Activated naive CD8-positive, alpha-beta T cell treated with anti-CD3 and anti-CD28 coated beads, Interleukin-2, amount 10 ng/mL, durations not matched to agents 7 days and 5 days (primary cell): ENCODE measurements around the gene PDIK1L. TPM values are rescaled to one million over a fixed set of nuclear protein-coding genes. Genes with fewer than 3 reads are reported as not detected.
"Not testable (repeated sequence)": the region's sequence is repeated elsewhere in the genome, so short reads cannot be mapped to it uniquely, and the experiment has no call there.

ENCODE experiments used
- ATAC-seq: fragments of 150-1000 bp; cut with Tn5 transposase; one replicate; pipeline ENCODE4 v1.10.0; 2021; ENCODE audit warnings: low read depth, moderate library complexity
- POLR2A ChIA-PET: fragments of 350-600 bp; sonication (Branson Sonifier 250); formaldehyde crosslinking; loops from one replicate; lab custom pipeline; 2021; ENCODE audit warnings: antibody characterized with exemption; lab: Charles Lee
- DNase-seq: peaks from one replicate; pipeline ENCODE4 v3.0.0; 2021
- H3K27ac Mint-ChIP-seq: one replicate; pipeline ENCODE4 v1.8.0; 2022; ENCODE audit warnings: mild to moderate bottlenecking, mixed read lengths
- H3K27me3 Mint-ChIP-seq: one replicate; pipeline ENCODE4 v1.8.0; 2022; ENCODE audit warnings: mild to moderate bottlenecking, moderate library complexity, mixed read lengths
- H3K36me3 Mint-ChIP-seq: one replicate; pipeline ENCODE4 v1.8.0; 2021; ENCODE audit warnings: mild to moderate bottlenecking, mixed read lengths
- H3K4me1 Mint-ChIP-seq: one replicate; pipeline ENCODE4 v1.8.0; 2021; ENCODE audit warnings: mixed read lengths
- H3K4me3 Mint-ChIP-seq: one replicate; pipeline ENCODE4 v1.8.0; 2022; ENCODE audit warnings: mild to moderate bottlenecking, moderate library complexity, mixed read lengths
- H3K9me3 Mint-ChIP-seq: one replicate; pipeline ENCODE4 v1.8.0; 2021; ENCODE audit warnings: mixed read lengths
- total RNA-seq, 2 experiments: library from RNA; stranded (reverse); gene quantifications; one replicate each; pipeline ENCODE4 v1.2.3, GENCODE V29; 2021

PDIK1L gene
- total RNA-seq, 2 experiments from 2014 or later, result 21.2 to 22.1 TPM

DNA sequence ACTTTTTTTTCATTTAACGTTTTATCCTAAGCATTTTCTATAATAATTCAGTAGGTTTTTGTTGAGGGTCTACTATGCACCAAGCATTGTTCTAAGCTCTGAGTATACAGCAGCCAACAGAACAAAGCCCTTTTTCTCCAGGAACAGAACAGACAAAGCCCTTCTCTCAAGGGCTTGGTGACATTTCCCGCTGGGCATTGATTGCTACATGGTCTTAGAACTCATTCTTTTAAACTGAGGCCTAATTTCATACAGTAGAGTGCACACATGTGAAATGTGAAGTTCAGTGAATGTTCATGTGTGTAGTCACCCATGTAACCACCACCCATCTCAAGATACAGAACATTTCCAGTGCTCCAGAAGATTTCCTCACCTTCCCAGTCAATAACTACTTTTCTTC lies 15.2 kb upstream of the PDIK1L start:
- ATAC-seq, result no peak
- Mint-ChIP-seq H3K36me3 (no peaks in the 10 kb centered on the region), H3K9me3 (no peaks in the 10 kb centered on the region), H3K27me3 (peaks cover 40% of the 10 kb centered on the region), H3K27ac (no peak overlapping the region), H3K4me1 (peaks cover 5% of the 10 kb centered on the region), H3K4me3 (no peak overlapping the region)
- DNase-seq, result no peak
- POLR2A ChIA-PET, result interaction anchor here (0.6 kb wide), 1 partner anchor 248 kb away, joined by 5 read pairs; no protein-coding TSS in a partner anchor

GRCh38 chr1:26097696-26098095 lies 13.9 kb upstream of the PDIK1L start:
- H3K4me1 Mint-ChIP-seq, result peaks cover 5% of the 10 kb centered on the region
- H3K36me3 Mint-ChIP-seq, result no peaks in the 10 kb centered on the region
- POLR2A ChIA-PET, result interaction anchor here (0.6 kb wide), 1 partner anchor 213 kb away, joined by 3 read pairs; no protein-coding TSS in a partner anchor
- DNase-seq (no peak), ATAC-seq (no peak)
- no peak overlapping the region for H3K27ac Mint-ChIP-seq
- no peaks in the 10 kb centered on the region for H3K9me3 Mint-ChIP-seq
- H3K27me3 Mint-ChIP-seq, result peaks cover 31% of the 10 kb centered on the region
- H3K4me3 Mint-ChIP-seq, result no peak overlapping the region

DNA sequence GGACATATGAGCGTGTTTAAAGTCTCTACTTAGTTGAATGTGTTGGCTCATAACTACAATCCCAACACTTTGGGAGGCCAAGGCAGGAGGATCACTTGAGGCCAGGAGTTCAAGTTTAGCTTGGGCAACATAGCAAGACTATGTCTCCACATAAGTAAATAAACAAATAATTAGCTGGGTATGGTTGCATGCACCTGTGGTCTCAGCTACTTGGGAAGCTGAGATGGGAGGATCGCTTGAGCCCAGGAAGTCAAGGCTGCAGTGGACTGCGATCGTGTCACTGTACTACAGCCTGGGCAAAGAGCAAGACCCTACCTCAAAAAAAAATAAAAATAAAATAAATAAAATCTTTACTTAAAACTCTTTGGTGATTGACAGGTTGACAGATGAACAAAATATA lies 13.0 kb upstream of the PDIK1L start:
- POLR2A ChIA-PET, result no interaction called here
- Mint-ChIP-seq H3K36me3 (no peaks in the 10 kb centered on the region), H3K9me3 (no peaks in the 10 kb centered on the region), H3K27me3 (peaks cover 30% of the 10 kb centered on the region), H3K4me3 (no peak overlapping the region), H3K4me1 (peaks cover 5% of the 10 kb centered on the region), H3K27ac (no peak overlapping the region)
- ATAC-seq (no peak), DNase-seq (no peak)

DNA sequence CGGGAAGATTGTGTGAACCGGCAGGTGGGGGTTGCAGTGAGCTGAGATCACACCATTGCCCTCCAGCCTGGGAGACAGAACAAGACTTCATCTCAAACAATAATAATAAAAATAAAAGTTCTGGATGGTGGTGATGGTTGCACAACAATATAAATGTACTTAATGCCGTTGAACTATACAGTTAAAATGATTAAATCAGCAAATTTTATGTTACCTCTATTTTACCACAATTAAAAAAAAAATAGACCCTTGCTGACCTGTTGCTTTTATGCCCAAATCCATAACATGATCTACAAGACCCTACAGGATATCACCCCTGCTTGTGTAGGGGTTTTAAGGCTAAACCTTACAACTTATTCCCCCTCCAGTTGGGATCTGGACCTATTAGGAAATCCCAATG lies 11.8 kb upstream of the PDIK1L start:
- DNase-seq (no peak), ATAC-seq (no peak)
- no peaks in the 10 kb centered on the region for H3K36me3 Mint-ChIP-seq
- H3K4me1 Mint-ChIP-seq, result peaks cover 8% of the 10 kb centered on the region
- POLR2A ChIA-PET, result interaction anchor here (0.5 kb wide), 1 partner anchor 30 kb away, joined by 4 read pairs; no protein-coding TSS in a partner anchor
- peaks cover 29% of the 10 kb centered on the region for H3K27me3 Mint-ChIP-seq
- no peak overlapping the region for H3K27ac Mint-ChIP-seq
- no peaks in the 10 kb centered on the region for H3K9me3 Mint-ChIP-seq
- H3K4me3 Mint-ChIP-seq, result no peak overlapping the region

DNA sequence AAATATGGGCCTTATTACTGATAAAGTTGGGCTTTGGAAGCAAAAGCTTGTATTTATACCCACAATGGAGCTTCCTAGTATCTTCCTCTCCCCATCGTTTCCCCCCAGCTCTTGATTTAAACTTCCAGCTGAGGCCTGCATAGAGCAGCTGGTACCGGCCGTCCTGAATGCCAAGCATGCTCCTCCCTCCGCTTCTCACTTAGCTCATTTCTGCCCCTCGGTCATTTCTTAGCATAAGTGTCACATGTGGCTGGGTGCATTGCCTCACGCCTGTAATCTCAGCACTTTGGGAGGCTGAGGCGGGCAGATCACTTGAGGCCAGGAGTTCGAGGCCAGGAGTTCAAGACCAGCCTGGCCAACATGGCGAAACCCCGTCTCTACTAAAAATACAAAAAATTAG lies 11.4 kb upstream of the PDIK1L start:
- not testable (repeated sequence) for H3K4me3 Mint-ChIP-seq, H3K9me3 Mint-ChIP-seq, DNase-seq, H3K36me3 Mint-ChIP-seq, H3K27ac Mint-ChIP-seq, ATAC-seq
- H3K4me1 Mint-ChIP-seq, result peaks cover 12% of the 10 kb centered on the region
- POLR2A ChIA-PET, result interaction anchor here (0.5 kb wide), 1 partner anchor 30 kb away, joined by 4 read pairs; no protein-coding TSS in a partner anchor
- peaks cover 29% of the 10 kb centered on the region for H3K27me3 Mint-ChIP-seq

DNA sequence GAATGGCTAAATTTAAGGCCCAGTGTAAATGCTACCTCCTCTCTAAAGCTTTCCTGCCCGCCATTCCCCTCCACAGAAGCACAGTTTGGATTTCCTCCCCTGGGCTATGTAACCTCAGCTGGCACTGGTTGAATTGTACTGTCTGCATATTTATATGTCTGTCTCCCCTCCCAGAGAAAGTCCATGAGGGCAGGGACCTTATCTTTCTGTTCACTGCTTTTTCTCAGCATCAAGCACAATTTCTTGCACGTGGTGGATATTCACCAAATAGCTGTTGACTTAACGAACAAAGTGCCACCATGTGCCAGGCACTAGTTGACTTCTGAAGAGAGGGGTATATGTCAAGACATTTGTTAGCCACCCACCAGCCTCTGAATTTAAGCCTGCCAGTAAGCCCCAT lies 9.5 kb upstream of the PDIK1L start:
- DNase-seq (no peak), ATAC-seq (no peak)
- Mint-ChIP-seq H3K27ac (no peak overlapping the region), H3K9me3 (no peaks in the 10 kb centered on the region), H3K36me3 (no peaks in the 10 kb centered on the region), H3K4me1 (peaks cover 13% of the 10 kb centered on the region), H3K27me3 (peaks cover 21% of the 10 kb centered on the region), H3K4me3 (no peak overlapping the region)
- POLR2A ChIA-PET, result interaction anchor here (0.7 kb wide), 1 partner anchor 43 kb away, joined by 3 read pairs; no protein-coding TSS in a partner anchor

DNA sequence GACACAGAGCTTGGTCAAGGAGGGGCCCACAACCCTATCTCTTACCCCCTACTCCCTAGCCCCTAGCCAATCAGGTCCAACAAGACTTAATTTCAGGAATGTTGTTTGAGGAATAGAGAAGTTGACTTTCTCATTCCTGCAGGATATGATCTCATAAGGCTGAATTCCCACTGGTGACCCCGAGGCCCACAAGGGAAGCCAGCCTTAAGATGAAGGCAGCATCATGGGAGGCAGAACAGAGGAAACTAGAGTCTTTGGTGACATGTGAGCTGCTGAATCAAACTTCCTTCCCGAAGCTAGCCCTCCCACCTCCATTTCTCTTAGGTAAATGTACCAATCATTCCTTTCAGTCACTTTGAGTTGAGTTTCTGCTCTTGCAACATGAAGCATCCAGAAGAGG lies 9.1 kb upstream of the PDIK1L start:
- Mint-ChIP-seq H3K27me3 (peaks cover 21% of the 10 kb centered on the region), H3K4me1 (peaks cover 13% of the 10 kb centered on the region), H3K36me3 (no peaks in the 10 kb centered on the region), H3K4me3 (no peak overlapping the region), H3K9me3 (no peaks in the 10 kb centered on the region), H3K27ac (no peak overlapping the region)
- POLR2A ChIA-PET, result interaction anchor here (3.0 kb wide), 1 partner anchor 43 kb away, joined by 15 read pairs; no protein-coding TSS in a partner anchor
- ATAC-seq, result no peak
- DNase-seq, result no peak

DNA sequence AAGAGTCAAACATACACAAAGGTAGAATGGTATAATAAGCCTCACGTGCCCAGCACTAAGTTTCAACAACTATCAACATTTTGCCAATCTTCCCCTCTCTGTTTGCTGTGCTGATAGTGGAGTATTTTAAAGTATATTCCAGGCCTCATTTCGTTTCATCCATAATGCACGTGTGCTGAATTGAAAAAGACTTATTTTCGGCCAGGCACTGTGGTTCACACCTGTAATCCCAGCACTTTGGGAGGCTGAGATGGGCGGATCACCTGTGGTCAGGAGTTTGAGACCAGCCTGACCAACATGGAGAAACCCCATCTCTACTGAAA lies 6.4 kb upstream of the PDIK1L start:
- H3K27me3 Mint-ChIP-seq, result peaks cover 14% of the 10 kb centered on the region
- POLR2A ChIA-PET, result interaction anchor here (3.0 kb wide), 1 partner anchor 40 kb away, joined by 15 read pairs; no protein-coding TSS in a partner anchor
- H3K4me1 Mint-ChIP-seq, result peaks cover 13% of the 10 kb centered on the region
- H3K4me3 Mint-ChIP-seq, ATAC-seq, DNase-seq, H3K36me3 Mint-ChIP-seq, H3K27ac Mint-ChIP-seq, H3K9me3 Mint-ChIP-seq: not testable (repeated sequence)

DNA sequence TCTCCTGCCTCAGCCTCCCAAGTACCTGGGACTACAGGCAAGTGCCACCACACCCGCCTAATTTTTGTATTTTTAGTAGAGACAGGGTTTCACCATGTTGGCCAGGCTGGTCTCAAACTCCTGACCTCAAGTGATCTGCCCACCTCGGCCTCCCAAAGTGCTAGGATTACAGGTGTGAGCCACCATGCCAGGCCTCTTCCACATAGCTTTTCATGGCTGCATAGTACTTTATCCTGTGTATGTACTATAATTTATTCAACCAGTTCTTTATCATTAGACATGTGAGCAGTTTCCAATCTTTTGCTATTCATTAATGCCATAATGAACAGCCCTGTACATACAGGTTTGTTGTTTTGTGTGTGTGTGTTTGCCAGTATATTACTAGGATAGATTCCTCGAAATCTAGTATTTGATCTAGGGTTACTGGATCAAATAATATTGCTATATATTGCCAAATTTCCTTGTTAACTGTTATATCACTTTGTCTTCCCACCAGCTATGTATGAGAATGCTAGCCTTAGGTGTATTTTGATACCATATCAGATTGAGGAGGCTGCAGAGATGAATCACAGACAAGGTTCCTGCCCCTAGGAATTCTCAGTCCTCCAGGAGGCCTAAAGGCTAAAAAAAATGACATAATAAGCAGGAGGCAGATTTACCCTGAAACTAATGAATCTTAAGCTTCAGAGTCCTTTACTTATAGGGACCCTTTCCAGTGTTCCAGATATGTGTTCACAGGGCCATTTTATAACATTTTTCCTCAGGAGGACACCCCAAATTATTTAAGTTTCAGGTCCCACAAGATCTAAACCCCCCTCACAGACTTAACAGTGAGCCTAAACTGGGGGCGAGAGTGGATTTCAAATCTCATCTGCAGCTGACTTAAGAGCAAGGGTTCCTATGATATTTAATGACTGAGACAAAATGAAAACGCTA lies 2.1 kb upstream of the PDIK1L start:
- DNase-seq (no peak), ATAC-seq (no peak)
- POLR2A ChIA-PET, result interaction anchor here (0.6 to 1.2 kb wide), 5 partner anchors 17 to 112 kb away, joined by 3 to 8 read pairs (median 4); partner anchors contain the start of gene PAFAH2
- peaks cover 5% of the 10 kb centered on the region for H3K36me3 Mint-ChIP-seq
- no peaks in the 10 kb centered on the region for H3K9me3 Mint-ChIP-seq
- H3K4me1 Mint-ChIP-seq, result peaks cover 22% of the 10 kb centered on the region
- peak overlapping the region; percentile 47 for H3K27ac Mint-ChIP-seq
- H3K27me3 Mint-ChIP-seq, result no peaks in the 10 kb centered on the region
- peak overlapping the region; percentile 88 for H3K4me3 Mint-ChIP-seq

GRCh38 chr1:26110731-26111529 lies 694 bp upstream of the PDIK1L start:
- Mint-ChIP-seq H3K27me3 (no peaks in the 10 kb centered on the region), H3K9me3 (no peaks in the 10 kb centered on the region), H3K4me1 (peaks cover 19% of the 10 kb centered on the region), H3K36me3 (peaks cover 5% of the 10 kb centered on the region), H3K27ac (peak overlapping the region; percentile 86), H3K4me3 (peak overlapping the region; percentile 88)
- POLR2A ChIA-PET, result interaction anchor here (0.6 to 3.1 kb wide), 13 partner anchors 12 to 264 kb away, joined by 3 to 43 read pairs (median 5); partner anchors contain the start of genes CNKSR1 and UBXN11
- DNase-seq (peak; percentile 86), ATAC-seq (peak; percentile 58)

- Mint-ChIP-seq H3K4me3 (peak overlapping the region; percentile 100), H3K27me3 (no peaks in the 10 kb centered on the region), H3K4me1 (peaks cover 21% of the 10 kb centered on the region), H3K27ac (peak overlapping the region; percentile 94), H3K9me3 (no peaks in the 10 kb centered on the region), H3K36me3 (peaks cover 8% of the 10 kb centered on the region)
- DNase-seq (no peak), ATAC-seq (no peak)
- POLR2A ChIA-PET, result interaction anchor here (1.1 to 3.1 kb wide), 6 partner anchors 11 to 360 kb away, joined by 4 to 43 read pairs (median 18); partner anchors contain the start of gene HMGN2
Measured at GRCh38 chr1:26112407-26112775, 767 bp downstream of the PDIK1L start.

DNA sequence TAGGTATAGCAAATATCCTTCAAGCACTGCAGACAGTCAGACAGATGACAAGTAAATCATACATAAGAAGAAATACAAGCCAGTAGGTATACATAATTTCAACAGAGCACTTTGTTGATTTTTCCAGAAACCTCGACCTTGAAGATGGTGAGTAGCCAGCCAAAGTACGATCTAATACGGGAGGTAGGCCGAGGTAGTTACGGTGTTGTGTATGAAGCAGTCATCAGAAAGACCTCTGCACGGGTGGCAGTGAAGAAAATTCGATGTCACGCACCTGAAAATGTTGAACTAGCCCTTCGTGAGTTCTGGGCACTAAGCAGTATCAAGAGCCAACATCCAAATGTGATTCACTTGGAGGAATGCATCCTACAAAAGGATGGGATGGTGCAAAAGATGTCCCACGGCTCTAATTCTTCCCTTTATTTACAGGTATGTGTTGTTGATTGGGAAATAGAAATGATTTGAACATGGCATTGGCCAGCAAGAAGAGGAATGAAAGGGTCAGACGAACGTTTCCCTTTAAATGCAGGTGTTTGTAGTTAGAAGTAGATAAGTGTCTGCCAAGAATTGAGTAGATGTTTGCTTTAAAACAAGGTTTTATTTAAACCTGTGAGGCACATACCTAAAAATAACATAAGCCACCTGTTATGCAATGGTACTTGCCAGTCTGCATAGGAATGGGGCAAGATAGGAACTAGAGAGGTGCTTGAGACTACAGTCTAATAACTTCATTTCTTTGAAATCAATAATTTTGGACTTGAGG lies 2.7 kb downstream of the PDIK1L start:
- POLR2A ChIA-PET, result interaction anchor here (1.5 to 3.1 kb wide), 3 partner anchors 9 to 12 kb away, joined by 11 to 40 read pairs (median 32); no protein-coding TSS in a partner anchor
- Mint-ChIP-seq H3K36me3 (peaks cover 22% of the 10 kb centered on the region), H3K4me1 (peaks cover 31% of the 10 kb centered on the region), H3K4me3 (no peak overlapping the region), H3K27ac (no peak overlapping the region), H3K9me3 (no peaks in the 10 kb centered on the region), H3K27me3 (no peaks in the 10 kb centered on the region)
- ATAC-seq, result no peak
- DNase-seq, result no peak
